ENCODE data around the gene GNPNAT1.

DNA sequence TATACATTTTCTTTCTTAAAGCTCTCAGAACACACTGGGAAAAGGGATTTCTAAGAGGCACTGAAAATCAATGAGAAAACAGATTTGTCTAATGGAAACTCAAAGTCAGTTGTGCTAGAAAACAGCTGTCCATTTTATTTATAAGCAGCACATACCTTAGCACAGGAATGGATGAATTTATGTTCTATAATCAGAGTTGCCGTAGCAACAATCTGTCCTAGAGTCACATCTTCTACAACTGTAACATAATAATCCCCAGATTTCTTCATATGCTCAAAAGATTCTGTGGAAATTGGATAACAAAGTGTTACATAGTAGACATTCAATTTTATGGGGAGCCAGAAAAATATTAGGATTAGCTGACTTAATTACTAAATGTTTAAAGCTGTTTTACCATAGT is 9.8 kb downstream of the GNPNAT1 start:
- TF ChIP-seq, protein P1, sequence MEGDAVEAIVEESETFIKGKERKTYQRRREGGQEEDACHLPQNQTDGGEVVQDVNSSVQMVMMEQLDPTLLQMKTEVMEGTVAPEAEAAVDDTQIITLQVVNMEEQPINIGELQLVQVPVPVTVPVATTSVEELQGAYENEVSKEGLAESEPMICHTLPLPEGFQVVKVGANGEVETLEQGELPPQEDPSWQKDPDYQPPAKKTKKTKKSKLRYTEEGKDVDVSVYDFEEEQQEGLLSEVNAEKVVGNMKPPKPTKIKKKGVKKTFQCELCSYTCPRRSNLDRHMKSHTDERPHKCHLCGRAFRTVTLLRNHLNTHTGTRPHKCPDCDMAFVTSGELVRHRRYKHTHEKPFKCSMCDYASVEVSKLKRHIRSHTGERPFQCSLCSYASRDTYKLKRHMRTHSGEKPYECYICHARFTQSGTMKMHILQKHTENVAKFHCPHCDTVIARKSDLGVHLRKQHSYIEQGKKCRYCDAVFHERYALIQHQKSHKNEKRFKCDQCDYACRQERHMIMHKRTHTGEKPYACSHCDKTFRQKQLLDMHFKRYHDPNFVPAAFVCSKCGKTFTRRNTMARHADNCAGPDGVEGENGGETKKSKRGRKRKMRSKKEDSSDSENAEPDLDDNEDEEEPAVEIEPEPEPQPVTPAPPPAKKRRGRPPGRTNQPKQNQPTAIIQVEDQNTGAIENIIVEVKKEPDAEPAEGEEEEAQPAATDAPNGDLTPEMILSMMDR (IDR thresholded peaks at IDR 0.05; ENCODE audit: insufficient read depth, low read length) = no peak
- TF ChIP-seq POLR2AphosphoS5 (IDR thresholded peaks at IDR 0.05; ENCODE audit: low read depth) = no peak

All from HL-60 (cell line).